AG09309 (cell line): ENCODE data around the gene BRD3.

ENCODE experiments used
- DNase-seq: peaks from one replicate; pipeline ENCODE4 v3.0.0-alpha.2; 2010; ENCODE audit warnings: low read depth
- H3K4me3 ChIP-seq: 2 replicates; pipeline ENCODE4 v1.5.1; 2011; ENCODE audit warnings: mild to moderate bottlenecking, low read depth, low read length, moderate library complexity; ENCODE audit not compliant: control insufficient read depth
- CTCF ChIP-seq: IDR thresholded peaks from 2 replicates; pipeline ENCODE4 v1.5.1; 2011; ENCODE audit warnings: mild to moderate bottlenecking, low read depth, low read length, inconsistent platforms; ENCODE audit not compliant: insufficient read depth, control insufficient read depth; ENCODE audit errors: missing control alignments

BRD3 gene

GRCh38 chr9:134044944-134045343 lies 22.9 kb downstream of the BRD3 start:
- no peak overlapping the region for H3K4me3 ChIP-seq
- DNase-seq: no peak
- no peak for TF ChIP-seq CTCF

DNA sequence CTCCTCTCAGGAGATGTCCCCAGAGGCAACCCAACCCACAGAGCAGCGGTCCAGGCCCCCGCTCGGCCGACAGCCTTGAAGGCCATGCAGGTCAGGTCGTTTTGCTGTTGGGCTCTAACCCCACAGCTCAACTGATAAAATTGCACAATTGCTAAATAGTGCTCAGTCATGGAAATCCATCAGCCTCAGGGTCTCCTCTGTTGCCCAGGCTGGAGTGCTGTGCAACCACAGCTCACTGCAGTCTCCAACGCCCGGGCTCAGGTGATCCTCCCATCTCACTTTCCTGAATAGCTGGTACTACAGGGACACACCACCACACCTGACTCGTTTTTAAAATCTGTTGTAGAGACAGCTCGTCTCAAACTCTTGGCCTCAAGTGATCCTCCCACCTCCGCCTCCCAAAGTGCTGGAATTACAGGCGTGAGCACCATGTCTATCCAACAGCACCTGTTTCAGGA lies 24.3 kb downstream of the BRD3 start:
- no peak overlapping the region for H3K4me3 ChIP-seq
- TF ChIP-seq CTCF: no peak
- no peak for DNase-seq

DNA sequence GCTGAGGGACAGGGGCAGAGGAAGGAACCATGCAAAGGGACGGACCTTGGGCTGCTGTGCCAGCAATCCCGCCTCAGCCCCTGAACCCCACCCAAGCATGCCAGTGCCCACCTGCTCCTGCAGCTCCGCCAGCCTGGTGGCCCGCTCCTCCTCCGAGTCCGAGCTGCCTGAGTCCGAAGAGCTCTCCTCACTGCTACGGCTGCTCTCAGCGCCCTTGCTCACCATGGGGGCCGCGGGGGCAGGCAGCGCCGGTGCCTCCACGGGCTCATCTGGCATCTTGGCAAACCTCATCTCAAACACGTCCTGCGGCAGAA lies 26.2 kb downstream of the BRD3 start:
- DNase-seq: no peak
- no peak for TF ChIP-seq CTCF
- no peak overlapping the region for H3K4me3 ChIP-seq

DNA sequence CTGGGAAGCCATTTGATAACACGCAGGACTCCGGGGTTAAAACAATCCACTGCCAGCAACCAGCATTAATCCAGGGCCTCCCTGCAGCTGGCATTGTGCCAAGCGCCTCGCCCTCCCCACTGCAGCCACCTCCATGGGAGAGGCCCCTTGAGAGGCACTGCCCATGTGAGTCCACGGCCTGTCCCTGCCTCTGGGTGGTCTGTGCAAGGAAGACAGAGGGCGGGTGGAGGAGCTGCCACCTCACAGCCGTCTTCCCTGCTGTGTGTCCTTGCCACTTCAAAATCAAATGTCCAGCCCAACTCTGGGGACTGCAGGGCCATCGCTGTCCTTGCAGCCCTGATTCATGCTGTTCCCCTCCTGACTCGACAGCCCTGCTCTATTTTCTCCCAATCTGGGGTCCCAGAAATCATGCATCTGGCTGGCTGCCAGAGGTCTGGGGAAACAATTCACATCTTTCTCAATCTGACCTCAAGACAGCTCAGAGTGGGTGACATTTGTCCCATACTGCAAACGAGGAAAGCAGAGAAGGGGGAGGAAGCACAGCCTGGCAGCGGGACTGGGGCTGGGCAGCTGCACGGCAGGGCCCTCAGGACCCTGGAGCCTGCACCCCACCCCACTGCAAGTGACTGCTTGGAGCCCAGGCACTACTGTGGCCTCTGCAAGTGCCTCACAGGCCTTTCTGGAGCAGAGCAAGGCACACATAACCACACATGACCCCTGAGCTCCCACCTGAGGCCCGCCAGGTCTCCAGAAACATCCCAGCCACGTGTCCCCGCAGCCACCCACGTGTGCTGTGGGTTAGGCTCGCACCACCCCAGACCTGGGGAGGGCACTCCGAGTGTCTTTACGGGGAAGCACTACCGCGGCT lies 26.8 kb downstream of the BRD3 start:
- DNase-seq: no peak
- H3K4me3 ChIP-seq: no peak overlapping the region
- no peak for TF ChIP-seq CTCF

DNA sequence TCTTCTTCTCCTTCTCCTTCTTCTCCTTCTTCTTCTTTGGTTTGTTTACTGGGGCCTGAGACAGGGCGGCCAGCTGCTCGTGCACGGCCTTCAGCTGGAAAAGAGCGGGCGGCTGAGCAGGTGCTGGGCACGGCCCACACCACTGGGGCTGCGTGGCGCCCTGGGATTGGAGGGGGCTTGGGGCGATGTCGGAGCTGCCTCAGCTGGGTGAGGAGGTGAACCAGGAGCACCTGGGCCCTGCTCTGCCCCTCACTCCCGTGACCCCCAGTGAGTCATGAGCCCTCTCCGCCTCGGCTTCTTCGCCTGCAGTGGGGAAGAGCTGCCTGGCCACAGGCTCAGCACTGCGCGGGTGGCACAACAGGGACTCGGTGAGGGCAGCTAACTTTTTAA lies 27.7 kb downstream of the BRD3 start:
- H3K4me3 ChIP-seq: no peak overlapping the region
- no peak for DNase-seq
- no peak for TF ChIP-seq CTCF

- no peak for DNase-seq
- no peak for TF ChIP-seq CTCF
- H3K4me3 ChIP-seq: no peak overlapping the region
Observed at GRCh38 chr9:134039386-134040175, 28.2 kb downstream of the BRD3 start.
